NCI-H748 treated with DMSO at 0.1 percent for 48 hours (cell line): Measurements from ENCODE around the gene LRRC4C.

ENCODE experiments used
- DNase-seq: peaks from one replicate; lab custom pipeline; 2025; lab: John Stamatoyannopoulos, UW

Gene LRRC4C

DNA sequence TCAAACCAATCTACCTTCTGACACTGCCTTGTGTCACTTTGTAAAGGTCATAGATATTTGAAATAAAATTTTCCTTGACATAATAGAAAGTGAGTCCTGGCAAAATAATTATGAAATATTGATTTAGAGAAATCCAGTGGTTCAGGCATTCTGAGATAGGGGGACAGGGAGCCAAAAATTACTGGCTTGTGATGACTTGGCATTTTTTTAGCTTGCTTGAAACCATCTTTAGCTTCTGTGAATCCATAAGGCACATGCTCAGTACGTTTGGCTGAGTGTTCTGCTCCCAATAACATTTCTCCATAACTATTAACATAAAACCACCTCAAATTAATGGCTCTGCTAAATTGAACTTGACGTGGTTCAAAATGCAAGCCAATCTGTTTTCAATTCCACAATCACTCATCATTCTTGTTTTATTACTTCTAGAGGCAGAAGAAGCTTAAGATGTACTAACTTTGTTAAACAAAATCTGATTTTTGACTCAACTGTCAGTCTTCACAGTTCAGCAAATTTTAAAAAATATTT is 209.0 kb downstream of the LRRC4C start:
- no peak for DNase-seq

DNA sequence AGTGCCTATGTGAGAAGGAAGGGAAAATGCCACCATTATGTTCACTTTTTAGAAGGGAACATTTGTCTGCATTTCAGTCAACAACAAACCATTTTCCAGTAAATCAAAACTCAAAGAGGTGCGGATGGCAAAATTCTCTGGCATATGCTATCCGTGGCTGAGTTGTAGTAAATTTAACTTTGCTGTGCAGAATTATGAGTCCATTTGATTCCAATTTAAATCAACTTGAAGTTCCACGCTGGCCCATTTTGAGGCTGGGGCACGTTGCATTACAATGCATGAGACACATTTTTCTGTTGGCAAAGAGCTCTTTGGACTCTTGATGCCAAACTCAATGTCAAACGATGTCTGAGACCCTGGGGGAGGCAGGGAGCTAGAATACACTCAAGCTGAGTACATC is 211.8 kb downstream of the LRRC4C start:
- no peak for DNase-seq

DNA sequence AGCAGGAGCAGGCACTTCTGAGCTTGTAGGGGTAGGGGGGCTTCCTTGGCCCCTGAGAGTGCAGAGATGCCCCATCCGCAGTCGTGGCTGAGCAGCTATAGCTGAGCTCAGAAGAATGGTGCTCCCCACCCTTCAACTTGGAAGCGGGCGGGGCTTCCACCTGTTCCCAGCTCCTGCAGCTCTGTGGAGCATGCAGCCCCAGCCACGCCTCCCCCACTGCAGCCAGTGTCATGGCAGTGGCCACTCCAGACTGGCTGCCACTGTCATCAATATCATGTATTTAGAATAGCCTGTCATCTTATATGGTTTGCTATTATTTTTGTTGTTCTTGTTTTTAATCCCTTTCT is 213.1 kb downstream of the LRRC4C start:
- DNase-seq = no peak

DNA sequence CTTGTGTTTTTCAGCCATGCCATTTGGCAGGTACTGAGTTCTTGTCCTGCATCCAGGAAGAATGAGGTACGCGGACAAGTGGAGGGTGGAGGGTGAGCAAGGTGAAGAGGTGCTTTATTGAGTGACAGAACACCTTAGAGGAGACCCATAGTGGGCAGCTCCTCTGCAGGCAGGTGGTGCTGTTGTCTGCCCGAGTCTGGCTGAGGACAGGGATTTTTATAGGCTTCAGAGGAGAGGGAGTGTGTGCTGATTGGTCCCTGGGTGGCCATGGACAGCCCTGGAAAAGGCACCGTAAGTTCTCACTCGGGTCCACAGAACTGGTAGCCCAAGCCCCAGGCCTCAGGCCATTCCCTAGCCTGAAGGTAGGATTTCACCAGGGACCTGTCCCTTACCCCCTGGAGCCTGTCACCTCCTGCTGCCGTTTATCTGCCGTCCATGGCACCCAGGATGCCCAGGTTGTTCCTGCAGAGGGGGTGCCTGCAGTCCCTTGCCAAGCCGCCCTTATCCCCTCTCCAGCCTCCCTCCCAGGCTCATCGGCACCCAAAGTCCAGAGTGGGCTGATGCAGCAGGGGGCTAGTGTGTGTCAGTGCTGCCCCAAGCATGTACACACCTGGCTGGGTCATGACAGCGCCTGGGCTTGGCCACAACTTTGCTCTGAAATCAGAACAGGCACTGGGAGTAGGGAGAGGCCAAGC is 213.6 kb downstream of the LRRC4C start:
- DNase-seq = no peak

DNA sequence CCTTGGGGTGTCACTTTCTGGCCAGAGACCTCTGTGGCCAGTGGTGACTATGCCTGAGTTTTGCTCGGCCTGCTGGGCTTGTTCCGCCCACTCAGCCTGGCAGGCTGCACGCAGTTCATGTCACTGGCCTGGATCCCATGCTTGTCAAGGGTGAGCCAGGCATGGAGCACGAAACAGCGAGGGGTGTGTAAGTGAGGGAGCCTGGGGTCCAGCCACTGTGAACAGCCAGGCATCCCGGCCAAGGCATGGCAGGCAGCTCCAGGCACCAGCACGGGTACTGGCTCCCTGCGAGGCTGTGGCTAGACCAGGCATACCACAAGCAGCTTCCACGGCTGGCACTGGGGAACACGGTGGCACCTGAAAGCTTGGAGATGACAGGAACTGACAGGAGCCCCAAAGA is 214.3 kb downstream of the LRRC4C start:
- no peak for DNase-seq

DNA sequence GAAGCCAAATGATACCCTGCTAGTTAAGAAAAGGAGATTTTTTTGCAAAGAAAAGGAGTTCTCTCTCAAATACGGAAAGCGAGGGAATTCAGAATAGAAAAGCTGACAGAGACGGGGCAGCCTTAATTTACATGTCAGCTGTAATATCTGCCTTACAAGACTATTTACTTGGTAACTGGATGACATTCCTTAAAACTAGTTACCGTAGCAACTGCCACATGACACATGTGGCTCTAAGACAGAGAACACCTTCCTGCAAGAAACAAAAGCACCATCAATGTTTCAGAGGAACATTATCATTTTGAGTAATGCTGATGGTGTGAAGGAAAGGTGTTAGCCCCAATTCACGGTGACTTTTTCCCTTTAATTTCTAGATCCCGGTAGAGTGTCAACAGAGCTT is 222.1 kb downstream of the LRRC4C start:
- DNase-seq = no peak

DNA sequence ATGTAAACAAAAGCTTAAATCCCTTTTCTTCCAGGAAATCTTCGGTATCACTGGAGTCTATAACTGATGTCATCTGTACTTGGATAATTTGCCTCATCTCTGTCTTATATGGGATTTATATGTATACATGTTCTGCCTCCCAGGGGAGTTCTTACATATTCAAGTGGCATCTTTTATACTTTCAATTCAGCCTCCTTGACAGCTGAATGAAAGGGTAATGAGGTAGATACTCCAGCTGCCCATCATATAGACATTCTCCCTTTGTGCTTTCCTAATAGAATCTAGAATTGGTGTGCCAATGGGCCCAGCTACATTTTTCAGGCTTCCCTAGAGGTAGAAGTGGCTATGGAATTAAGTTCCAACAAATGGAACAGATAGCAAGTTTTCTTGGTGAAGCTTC is 223.8 kb downstream of the LRRC4C start:
- no peak for DNase-seq

DNA sequence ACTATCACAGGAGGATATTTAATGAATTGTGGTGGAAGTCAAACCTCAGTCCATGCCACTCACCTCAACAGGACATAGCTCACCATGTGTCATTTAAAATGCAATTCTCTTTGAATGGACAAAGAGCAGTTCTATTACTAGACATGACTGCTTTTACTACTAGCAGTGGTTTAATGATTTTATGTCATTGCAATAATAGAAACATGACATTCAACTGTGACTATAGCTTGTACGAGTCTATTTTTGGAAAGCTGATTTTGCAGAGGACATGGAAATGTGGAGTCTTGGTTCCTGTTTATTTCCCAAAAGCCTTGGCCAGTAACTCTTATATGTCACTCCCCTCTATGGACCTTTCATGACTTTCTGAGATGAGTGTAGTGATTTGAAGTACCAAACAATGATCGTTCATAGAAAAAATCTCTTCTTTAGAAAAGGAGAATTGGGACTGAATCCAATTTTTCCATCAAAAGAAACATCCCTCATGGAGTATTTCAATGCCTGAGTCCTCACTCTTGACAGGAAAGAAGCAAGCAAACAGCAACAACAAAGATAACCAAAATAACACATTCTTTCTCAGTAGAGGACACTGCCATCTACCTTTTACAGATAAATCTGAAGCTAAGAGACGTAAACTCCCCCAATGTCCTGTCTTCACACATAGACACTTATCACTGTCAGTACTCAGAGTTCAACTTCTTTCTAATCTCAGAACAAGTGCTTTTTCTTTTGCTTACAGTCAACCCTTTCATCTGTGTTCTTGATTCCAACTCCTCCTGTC is 233.4 kb downstream of the LRRC4C start:
- DNase-seq = no peak

DNA sequence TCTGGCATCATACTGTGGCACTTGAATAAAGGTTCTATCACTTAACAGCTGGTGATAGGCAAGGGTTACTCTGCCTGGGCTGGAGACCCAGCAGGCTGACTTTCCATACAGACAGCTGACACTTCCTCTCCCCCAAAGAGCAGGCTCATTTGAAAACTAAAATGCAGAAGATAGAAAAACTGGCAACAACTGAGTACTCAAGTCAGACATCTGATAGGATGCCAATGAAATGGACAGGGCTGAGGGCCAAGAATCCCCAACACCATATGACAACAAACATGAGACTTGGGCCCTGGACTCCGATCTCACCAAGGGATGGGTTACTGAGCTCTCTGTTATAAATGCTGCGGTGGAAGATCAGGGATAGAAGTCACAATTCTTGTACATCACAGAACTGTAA is 237.2 kb downstream of the LRRC4C start:
- no peak for DNase-seq

DNA sequence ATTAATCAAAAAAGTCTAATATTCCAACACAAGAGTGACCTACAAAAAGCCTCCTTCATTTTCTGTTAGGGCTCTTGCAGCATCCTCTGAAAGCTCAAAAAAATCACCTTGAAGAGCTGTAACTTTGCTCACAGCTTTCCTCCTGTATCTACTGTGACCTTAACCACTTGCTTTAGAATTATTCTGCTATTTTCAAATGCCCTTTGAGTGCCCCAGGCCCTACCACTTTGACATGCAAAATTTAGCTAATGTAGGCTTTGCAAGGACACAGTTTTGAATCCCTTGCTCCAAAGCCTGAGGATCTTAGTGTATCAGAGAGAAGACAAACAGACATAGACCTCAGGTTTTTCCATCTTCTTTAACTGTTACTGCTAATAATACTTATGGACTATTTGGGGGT is 253.1 kb downstream of the LRRC4C start:
- no peak for DNase-seq

DNA sequence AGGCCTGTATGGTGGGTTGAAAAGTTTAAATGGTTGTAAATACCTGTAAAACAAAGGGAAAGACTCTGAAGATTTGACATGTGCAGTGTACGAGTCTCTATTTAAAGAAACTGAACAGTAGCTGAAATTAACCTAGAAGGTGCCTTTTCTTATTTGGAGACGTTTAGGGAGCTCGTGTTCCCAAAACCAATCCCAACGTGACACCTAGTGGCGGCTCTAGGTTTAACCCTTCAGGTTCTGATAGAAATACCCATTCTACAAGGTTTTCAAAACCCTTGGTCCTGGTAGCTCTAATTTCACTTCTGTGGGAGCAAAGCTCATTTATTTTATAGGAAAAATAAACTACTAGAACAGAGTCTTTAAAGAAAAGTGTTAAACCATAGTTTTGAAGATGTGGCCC is 258.3 kb downstream of the LRRC4C start:
- DNase-seq = no peak

DNA sequence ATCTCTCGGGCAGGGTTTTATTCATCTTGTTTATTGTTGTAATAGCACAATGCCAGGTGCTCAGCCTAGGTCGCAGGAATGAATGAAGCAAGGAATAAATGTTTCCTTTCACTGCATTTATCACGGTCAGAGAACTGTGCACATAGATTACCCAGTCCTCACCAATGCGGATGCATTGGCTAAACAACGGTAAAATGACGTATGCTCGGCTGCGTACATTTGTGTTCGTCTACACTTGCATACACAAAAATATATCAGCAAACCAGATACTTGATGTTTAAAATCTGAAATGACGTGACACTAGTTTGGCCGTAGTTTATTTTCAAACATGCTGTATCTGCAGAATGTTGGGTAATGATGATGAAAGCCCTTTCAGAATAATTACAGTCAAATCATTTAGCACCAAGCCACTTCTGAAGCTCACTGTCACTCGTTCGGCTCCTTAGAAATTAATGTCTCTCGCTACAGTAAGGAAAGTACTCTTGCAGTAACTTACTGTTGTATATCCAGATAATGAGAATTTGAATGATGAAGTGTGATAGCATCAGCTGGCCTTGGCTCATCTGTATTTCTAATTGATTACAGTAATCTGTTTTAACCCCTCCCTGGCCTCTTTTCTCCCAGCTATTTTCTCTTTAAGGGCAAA is 268.9 kb downstream of the LRRC4C start:
- DNase-seq = no peak

DNA sequence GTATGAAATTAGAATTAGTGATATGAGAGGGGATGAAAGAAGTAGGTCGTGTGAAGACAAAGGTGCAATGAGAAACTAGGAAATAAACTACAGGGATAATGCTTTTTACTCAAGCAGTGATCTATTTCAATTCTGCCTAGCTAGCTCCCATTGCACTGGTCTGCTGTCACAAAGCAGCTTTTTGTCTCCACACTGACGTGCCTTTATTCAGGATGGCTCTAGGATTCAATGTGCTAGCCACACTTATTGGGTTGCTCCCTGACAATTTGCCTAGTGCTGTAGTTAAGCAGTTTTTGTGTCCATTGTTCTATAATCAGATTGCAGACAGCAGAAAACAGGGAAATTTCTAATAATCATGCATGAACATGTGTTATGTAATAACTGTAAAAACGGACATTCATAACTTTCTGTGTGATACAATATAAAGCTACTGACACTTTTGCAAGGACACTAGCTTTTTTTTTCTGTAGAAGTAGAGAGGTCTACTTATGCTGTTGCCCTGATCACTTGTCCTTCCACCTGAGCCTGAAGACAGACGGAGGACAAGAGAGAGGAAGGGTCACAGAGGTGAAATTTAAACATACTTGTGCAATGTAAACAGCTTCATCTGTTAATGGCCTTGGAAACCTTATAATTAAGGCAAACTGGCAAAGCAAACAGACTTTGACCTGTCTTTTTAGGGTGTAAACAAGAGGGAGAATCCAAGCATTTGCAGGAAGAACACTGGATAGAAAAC is 269.6 kb downstream of the LRRC4C start:
- no peak for DNase-seq

DNA sequence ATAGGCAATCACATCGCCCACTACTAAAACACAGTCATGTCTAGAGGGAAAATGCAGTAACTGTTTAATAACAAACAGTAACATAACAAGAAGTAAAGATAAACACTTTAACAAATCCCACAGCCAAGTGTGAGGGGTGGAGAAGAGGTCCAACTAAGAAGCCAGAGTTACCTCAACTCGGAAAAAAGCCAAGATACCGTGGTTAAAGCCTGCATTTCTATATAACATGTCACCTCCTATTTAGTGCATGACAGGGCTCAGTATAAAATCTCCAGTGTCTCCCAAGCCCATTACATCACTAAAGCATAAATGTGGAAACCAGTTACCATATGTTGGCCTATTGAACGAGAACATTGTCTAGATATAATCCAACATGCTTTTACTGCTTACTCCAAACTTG is 281.7 kb downstream of the LRRC4C start:
- no peak for DNase-seq

DNA sequence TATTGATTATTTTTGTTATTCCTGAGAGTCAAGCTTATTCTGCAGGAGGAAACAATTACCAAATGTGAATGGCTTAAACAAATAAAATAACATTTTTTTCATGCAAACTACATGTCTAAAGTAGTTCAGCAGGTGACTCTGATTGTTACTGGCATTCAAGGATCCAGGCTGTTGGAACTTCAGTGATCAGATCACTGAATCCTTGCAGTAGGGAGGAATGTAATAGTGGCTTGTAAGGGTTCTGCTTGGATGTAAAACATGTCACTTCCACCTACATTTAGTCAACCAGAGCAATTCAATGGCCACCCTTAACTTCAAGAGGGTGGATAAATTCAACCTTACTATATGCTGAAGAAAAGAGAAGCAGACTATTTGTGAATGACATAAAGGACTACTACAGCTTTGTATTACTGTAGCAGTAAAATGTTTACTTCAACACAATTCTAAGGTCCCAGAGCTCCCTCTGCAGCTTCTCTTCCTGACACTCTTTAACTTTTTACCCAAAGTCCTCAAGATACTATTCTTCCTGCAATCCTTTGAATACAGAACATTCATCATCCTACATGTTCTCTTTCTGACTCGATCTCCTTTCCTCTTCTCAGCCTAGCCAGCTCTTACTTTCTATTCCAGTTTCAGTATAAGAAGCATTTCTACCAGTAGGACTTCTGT is 284.0 kb downstream of the LRRC4C start:
- DNase-seq = no peak

DNA sequence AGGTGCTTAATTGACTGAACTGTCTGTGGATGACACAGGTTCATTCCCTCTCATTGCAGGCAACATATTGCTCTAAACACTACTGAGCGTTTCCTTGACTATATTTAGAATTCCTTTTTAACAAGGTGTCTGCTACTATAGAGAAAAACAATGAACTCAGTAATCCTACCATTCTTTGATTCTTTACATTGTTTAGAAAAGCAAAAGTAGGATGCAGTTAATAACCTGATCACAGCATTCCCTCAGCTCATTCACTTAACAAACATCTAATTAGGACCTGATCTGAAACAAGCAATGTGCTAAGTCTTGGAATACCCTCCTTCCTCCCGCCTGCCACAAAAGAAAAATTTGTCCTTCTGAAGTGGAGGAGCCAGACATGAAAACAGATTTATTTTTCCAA is 313.1 kb downstream of the LRRC4C start:
- DNase-seq = no peak

DNA sequence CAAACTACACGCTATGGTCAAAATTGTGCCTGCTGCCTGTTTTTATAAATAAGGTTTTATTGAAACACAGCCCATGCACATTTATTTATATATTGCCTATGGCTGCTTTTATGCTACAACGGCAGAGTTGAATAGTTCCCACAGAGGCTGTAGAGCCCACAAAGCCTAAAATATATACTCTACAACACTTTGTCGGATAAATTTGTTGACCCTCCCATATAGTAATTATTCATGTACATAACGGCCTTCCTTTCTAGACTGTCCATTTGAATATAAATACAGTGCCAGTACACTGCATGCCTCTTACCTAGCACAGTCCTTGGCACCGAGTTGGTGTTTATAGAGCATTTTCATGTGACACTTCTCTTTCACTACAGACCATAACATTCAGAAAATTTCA is 314.0 kb downstream of the LRRC4C start:
- DNase-seq = no peak

DNA sequence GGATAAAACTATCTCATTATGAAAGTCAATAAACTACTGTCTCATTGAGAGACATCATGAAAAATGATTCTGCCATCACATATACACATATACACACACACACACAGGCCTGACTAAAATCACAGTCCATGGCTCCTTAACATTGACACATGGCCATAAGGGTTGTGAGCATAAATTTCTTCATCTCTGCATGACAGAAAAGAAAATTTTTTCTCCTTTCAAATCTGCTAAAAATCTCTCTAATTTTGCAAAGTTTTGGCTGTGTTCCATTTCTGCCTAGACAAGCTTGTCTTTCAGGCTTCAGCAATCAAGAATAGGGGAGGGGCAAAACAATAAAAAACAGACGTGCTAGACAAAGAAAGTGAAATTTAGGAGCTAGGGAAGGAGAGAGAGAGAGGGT is 324.5 kb downstream of the LRRC4C start:
- DNase-seq = no peak

DNA sequence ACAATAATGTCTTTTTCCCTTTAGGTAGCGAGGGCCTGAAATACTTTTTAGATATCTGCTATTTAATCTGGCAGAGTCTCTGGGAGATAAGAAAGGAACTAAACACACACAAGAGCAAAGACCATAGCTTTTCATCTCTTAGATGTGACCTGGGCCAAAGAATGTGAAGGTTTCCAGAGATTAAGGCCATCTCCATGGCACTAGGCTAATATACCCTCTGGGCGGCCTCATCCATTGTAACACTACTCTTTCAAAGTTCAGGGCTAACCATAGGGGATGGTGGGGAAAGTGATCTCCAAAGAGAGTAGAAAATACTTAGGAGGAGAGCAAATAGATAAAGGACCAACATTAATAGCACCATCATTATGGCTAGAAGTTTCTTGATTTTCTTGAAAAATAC is 326.4 kb downstream of the LRRC4C start:
- DNase-seq = no peak

DNA sequence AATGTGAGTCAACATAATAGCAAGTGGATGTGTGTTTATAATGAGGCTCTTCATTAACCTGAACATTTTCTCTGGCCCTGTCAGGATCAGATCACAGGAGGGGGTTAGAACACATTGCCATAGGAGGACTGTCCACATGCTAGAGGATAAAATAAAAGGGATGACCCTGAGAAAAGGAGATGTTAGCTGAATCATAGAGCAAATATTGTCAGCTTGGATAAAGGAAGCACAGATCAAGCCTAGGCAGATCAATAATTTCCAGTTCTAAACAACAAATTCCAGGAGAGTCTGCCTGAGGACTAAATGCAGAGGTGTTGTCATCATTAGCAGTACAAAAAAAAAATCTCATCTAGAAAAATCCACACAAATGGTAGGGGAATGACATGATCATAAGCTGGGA is 337.9 kb downstream of the LRRC4C start:
- DNase-seq = no peak

DNA sequence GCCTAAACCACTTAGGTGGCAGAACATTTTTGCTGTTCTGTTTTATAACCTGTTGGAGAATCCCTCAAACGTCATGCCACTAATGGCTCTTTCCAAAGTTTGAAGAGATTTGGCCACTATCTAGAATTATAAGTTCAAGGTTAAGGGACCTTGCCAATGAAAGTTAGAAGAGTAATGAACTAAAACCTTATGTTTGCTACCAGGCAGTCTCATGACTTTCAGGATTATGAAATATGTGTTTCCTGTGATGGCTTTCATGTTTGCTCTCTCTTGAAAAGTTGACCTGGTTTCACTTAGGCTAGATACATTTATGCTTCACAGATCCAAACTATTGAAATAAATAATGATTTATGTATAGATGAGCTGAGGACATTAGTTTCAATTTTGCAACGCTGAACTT is 340.0 kb downstream of the LRRC4C start:
- no peak for DNase-seq

DNA sequence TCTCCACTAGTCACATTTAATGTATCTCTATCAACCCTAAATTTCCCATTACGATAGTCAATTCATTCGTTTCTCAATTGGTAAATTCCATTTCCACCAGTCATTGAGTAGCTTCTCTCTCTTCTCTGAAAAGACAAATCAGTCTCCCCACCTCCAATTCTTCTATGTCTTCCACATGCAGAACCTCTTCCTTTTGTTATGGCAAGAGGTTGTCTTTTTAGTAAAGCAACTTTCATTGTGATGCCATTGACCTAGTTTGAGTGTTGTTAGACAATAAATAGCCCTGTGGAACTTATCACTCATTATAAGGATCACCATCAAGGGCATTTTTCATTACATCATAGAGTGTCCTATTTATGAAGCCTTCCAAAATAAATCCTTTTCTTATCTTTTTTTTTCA is 340.9 kb downstream of the LRRC4C start:
- no peak for DNase-seq
